Caco-2 (cell line): Measurements from ENCODE around the gene SLC52A3. TPM values are rescaled to one million over a fixed set of nuclear protein-coding genes. Genes with fewer than 3 reads are reported as not detected.
A peak's percentile ranks its signal among the peaks of the same experiment; 100 is the strongest.

Experiments
- BruUV-seq: library from RNA; stranded (reverse); fragments of 400-500 nt; replicated peaks from 2 replicates; lab custom pipeline; 2021; lab: Mats Ljungman, UMichigan
- CTCF ChIA-PET: fragments of 300-600 bp; sonication (Branson Sonifier 250); formaldehyde crosslinking; loops from one replicate; lab custom pipeline; 2022; ENCODE audit warnings: antibody characterized with exemption; lab: Charles Lee
- POLR2A ChIA-PET: fragments of 300-600 bp; sonication (Branson Sonifier 250); formaldehyde crosslinking; loops from one replicate; lab custom pipeline; 2022; ENCODE audit warnings: antibody characterized with exemption; lab: Charles Lee
- DNase-seq, 2 experiments: peaks; one replicate each; pipeline versions ENCODE4 v3.0.0 to v3.0.0-alpha.2; 2020 to 2022
- H3K27me3 ChIP-seq: replicated peaks from 2 replicates; pipeline ENCODE4 v1.6.0; 2011; ENCODE audit warnings: low read length; ENCODE audit not compliant: control insufficient read depth, insufficient read depth
- H3K36me3 ChIP-seq: 2 replicates; pipeline ENCODE4 v1.5.1; 2011; ENCODE audit warnings: low read length; ENCODE audit not compliant: control insufficient read depth, insufficient read depth
- H3K4me1 ChIP-seq: fragments of 250-450 bp; sonication (Bioruptor Pico); 2 replicates; pipeline ENCODE4 v1.5.1; 2020; ENCODE audit warnings: mild to moderate bottlenecking
- H3K4me3 ChIP-seq: 2 replicates; pipeline ENCODE4 v1.5.1; 2011; ENCODE audit warnings: low read depth, mild to moderate bottlenecking, control low read depth, low read length
- H3K9me3 ChIP-seq: fragments of 250-450 bp; sonication (Bioruptor Pico); 2 replicates; pipeline ENCODE4 v1.5.1; 2020; ENCODE audit warnings: mild to moderate bottlenecking, moderate library complexity
- H3K27ac Mint-ChIP-seq: one replicate; pipeline ENCODE4 v1.8.0; 2022; ENCODE audit warnings: mixed read lengths; ENCODE audit not compliant: unreplicated experiment
- H3K27me3 Mint-ChIP-seq: one replicate; pipeline ENCODE4 v1.8.0; 2022; ENCODE audit warnings: mixed read lengths; ENCODE audit not compliant: insufficient read depth, unreplicated experiment
- H3K36me3 Mint-ChIP-seq: one replicate; pipeline ENCODE4 v1.8.0; 2022; ENCODE audit warnings: mild to moderate bottlenecking, mixed read lengths; ENCODE audit not compliant: insufficient read depth, unreplicated experiment
- H3K4me1 Mint-ChIP-seq: one replicate; pipeline ENCODE4 v1.8.0; 2022; ENCODE audit warnings: low read depth, mixed read lengths; ENCODE audit not compliant: unreplicated experiment
- H3K4me3 Mint-ChIP-seq: one replicate; pipeline ENCODE4 v1.8.0; 2022; ENCODE audit warnings: mild to moderate bottlenecking, moderate library complexity, mixed read lengths; ENCODE audit not compliant: unreplicated experiment
- H3K9me3 Mint-ChIP-seq: one replicate; pipeline ENCODE4 v1.8.0; 2022; ENCODE audit warnings: mixed read lengths; ENCODE audit not compliant: unreplicated experiment
- intact Hi-C: fragments of 100-400 bp; cut with micrococcal nuclease; formaldehyde crosslinking; loops from one replicate; pipeline ENCODE4 v1.10.0; 2022; ENCODE audit not compliant: unreplicated experiment
- total RNA-seq: library from RNA; stranded (reverse); gene quantifications from 2 replicates; pipeline ENCODE4 v1.2.3, GENCODE V29; 2022
- TF ChIP-seq, protein P1 (sequence below), 2 experiments: fragments of 200-600 bp in 1 of 2; IDR thresholded peaks; 1 replicate in 1 of 2; 2 replicates in 1 of 2; pipeline versions ENCODE4 v1.5.1 to v1.8.0; 2011 to 2022; ENCODE audit warnings: antibody characterized with exemption in 1 of 2, control low read depth in 1 of 2, inconsistent platforms in 1 of 2, low read depth in 1 of 2, low read length in 1 of 2, mild to moderate bottlenecking in 1 of 2, moderate library complexity in 1 of 2; ENCODE audit not compliant: insufficient read depth in 1 of 2, severe bottlenecking in 1 of 2, unreplicated experiment in 1 of 2

The SLC52A3 gene
- total RNA-seq, 1 experiment from 2014 or later: 0.50 TPM

DNA sequence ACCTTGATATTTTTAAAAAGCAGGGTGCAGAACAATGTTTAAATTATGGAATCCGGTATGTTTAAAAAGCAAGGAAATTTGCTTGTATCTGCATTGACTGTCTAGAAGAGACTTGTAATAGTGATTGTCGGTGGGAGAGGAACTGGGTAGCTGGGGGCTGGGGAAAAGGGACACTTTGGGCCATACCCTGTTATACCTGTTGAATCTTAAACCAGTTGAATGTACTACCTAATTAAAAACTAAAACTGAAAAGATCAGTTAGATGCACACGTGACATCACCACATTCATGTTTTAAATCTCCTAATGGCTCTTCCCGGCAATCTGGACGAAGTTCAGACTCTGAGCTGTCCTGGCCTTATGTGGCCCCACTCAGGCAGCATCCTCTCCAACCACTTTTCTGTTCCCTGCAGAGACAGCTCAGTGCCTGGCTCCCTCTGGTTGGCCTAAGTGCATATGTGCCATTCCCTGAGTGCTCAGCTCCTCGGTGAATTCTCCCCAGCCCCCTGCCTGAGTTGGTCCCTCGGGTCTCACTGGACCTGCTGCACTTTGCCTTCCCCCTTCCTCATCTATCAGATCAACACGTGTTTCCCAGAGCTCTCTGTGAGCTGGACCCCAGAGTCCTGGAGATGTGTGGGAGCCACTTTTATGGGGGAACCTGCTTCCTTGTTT, 36.3 kb downstream of the SLC52A3 start:
- Histone ChIP-seq H3K4me1 (no peaks in the 10 kb centered on the region; the same call in 1 of the 2 replicates), H3K4me3 (no peak overlapping the region), H3K27me3 (no peaks in the 10 kb centered on the region; the same call in 1 of the 2 replicates), H3K9me3 (no peaks in the 10 kb centered on the region), H3K36me3 (no peaks in the 10 kb centered on the region)
- H3K9me3 Mint-ChIP-seq: no peaks in the 10 kb centered on the region
- intact Hi-C loops: no loop called here
- DNase-seq: no peak
- POLR2A ChIA-PET: no interaction called here
- TF ChIP-seq, protein P1, sequence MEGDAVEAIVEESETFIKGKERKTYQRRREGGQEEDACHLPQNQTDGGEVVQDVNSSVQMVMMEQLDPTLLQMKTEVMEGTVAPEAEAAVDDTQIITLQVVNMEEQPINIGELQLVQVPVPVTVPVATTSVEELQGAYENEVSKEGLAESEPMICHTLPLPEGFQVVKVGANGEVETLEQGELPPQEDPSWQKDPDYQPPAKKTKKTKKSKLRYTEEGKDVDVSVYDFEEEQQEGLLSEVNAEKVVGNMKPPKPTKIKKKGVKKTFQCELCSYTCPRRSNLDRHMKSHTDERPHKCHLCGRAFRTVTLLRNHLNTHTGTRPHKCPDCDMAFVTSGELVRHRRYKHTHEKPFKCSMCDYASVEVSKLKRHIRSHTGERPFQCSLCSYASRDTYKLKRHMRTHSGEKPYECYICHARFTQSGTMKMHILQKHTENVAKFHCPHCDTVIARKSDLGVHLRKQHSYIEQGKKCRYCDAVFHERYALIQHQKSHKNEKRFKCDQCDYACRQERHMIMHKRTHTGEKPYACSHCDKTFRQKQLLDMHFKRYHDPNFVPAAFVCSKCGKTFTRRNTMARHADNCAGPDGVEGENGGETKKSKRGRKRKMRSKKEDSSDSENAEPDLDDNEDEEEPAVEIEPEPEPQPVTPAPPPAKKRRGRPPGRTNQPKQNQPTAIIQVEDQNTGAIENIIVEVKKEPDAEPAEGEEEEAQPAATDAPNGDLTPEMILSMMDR (IDR thresholded peaks at IDR 0.05; ENCODE audit: insufficient read depth in 1 of 2, low read depth in 1 of 2, low read length in 1 of 2, severe bottlenecking in 1 of 2, unreplicated experiment in 1 of 2): no peak
- no TSS peak for BruUV-seq
- CTCF ChIA-PET: interaction anchor here (0.6 to 1.1 kb wide), 2 partner anchors 37 to 222 kb away, joined by 3 to 4 read pairs; partner anchors contain the start of gene SLC52A3
- peaks cover 24% of the 10 kb centered on the region for H3K27me3 Mint-ChIP-seq
- H3K36me3 Mint-ChIP-seq: peaks cover 6% of the 10 kb centered on the region
- no peaks in the 10 kb centered on the region for H3K4me1 Mint-ChIP-seq
- no peak overlapping the region for H3K27ac Mint-ChIP-seq
- no peak overlapping the region for H3K4me3 Mint-ChIP-seq

GRCh38 chr20:730005-730404, 38.3 kb downstream of the SLC52A3 start:
- Mint-ChIP-seq H3K4me1 (no peaks in the 10 kb centered on the region), H3K4me3 (no peak overlapping the region), H3K27ac (no peak overlapping the region), H3K9me3 (no peaks in the 10 kb centered on the region), H3K27me3 (peaks cover 32% of the 10 kb centered on the region), H3K36me3 (peaks cover 6% of the 10 kb centered on the region)
- DNase-seq: no peak
- TF ChIP-seq, protein P1 (IDR thresholded peaks at IDR 0.05; ENCODE audit: insufficient read depth in 1 of 2, low read depth in 1 of 2, low read length in 1 of 2, severe bottlenecking in 1 of 2, unreplicated experiment in 1 of 2): no peak
- CTCF ChIA-PET: no interaction called here
- Histone ChIP-seq H3K9me3 (no peaks in the 10 kb centered on the region), H3K4me3 (no peak overlapping the region), H3K27me3 (no peaks in the 10 kb centered on the region; the same call in 1 of the 2 replicates), H3K36me3 (no peaks in the 10 kb centered on the region), H3K4me1 (no peaks in the 10 kb centered on the region; the same call in 1 of the 2 replicates)
- intact Hi-C loops: no loop called here
- no TSS peak for BruUV-seq
- POLR2A ChIA-PET: no interaction called here

DNA sequence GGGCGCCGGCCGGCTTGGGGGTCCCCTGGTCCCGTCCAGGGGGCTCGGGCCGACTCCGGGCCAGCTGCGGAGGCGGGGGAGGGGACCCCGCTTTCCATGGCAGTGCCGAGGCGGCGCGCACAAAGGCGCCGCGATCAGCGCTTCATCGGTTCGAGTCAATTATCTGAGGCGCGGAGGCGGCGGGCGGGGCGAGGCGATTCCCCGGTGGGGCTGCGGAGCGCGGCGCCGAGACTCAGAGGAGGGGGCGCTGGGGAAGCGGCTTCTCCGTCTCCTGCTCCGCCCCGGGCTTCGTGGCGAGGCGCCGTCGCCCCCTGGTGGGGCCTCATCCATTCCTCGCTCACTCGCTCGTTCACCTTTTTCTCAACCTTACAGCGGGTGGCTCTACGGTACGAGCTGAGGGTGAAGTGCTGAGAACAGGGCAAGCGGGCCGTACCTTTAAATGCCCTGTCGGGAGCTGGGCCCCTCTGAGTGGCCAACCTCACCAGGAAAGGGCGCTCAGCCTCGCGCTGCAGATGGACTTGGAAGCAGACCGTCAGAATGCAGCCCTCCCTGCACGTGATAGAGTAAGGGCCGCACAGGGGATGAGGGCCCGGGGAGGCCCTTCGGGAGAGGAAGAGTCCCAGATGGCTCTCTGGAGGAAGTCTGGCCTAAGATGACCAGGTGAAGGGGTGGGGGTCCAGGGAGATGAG, 39.9 kb downstream of the SLC52A3 start:
- Histone ChIP-seq H3K36me3 (no peaks in the 10 kb centered on the region), H3K4me3 (peak overlapping the region; percentile 55), H3K4me1 (no peaks in the 10 kb centered on the region; the same call in 1 of the 2 replicates), H3K9me3 (no peaks in the 10 kb centered on the region), H3K27me3 (no peaks in the 10 kb centered on the region; the same call in 1 of the 2 replicates)
- peak overlapping the region; percentile 70 for H3K4me3 Mint-ChIP-seq
- BruUV-seq: no TSS peak
- H3K9me3 Mint-ChIP-seq: no peaks in the 10 kb centered on the region
- H3K4me1 Mint-ChIP-seq: no peaks in the 10 kb centered on the region
- H3K36me3 Mint-ChIP-seq: peaks cover 6% of the 10 kb centered on the region
- peaks cover 33% of the 10 kb centered on the region for H3K27me3 Mint-ChIP-seq
- POLR2A ChIA-PET: no interaction called here
- peak; percentile 71 to 86 for DNase-seq
- H3K27ac Mint-ChIP-seq: no peak overlapping the region
- intact Hi-C loops: loop anchor here (1.0 to 5.0 kb wide), 3 partner anchors 61 to 167 kb away; no protein-coding TSS in a partner anchor
- CTCF ChIA-PET: interaction anchor here (0.7 to 1.5 kb wide), 8 partner anchors 8 to 168 kb away, joined by 3 to 10 read pairs (median 4); partner anchors contain the start of gene SLC52A3
- TF ChIP-seq, protein P1 (IDR thresholded peaks at IDR 0.05; ENCODE audit: insufficient read depth in 1 of 2, low read depth in 1 of 2, low read length in 1 of 2, severe bottlenecking in 1 of 2, unreplicated experiment in 1 of 2): peak; percentile 74 to 90
